DMS79 treated with DMSO at 0.1 percent for 48 hours (cell line): ENCODE results near the gene EPN1.

Experiments
- DNase-seq: peaks from one replicate; lab custom pipeline; 2025; lab: John Stamatoyannopoulos, UW

EPN1 gene

DNA sequence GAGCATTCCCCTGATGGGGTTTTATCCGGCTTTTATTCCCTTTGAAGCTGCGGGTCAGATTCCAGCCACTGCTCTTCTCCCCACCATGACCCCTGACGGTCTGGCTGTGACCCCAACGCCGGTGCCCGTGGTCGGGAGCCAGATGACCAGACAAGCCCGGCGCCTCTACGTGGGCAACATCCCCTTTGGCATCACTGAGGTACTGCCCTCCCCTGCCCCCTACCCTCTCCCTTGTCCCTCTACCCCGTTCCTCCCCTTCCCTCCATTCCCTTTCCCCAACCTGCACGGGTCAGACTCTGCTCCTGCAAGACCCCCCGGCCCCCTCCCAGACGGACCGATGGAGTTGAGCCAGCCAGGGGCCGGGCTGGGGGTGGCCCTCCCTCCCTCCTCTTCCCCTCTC lies 14.0 kb upstream of the EPN1 start:
- DNase-seq: no peak

GRCh38 chr19:55661826-55662225 lies 13.2 kb upstream of the EPN1 start:
- DNase-seq: no peak

GRCh38 chr19:55663846-55664536 lies 11.0 kb upstream of the EPN1 start:
- no peak for DNase-seq

DNA sequence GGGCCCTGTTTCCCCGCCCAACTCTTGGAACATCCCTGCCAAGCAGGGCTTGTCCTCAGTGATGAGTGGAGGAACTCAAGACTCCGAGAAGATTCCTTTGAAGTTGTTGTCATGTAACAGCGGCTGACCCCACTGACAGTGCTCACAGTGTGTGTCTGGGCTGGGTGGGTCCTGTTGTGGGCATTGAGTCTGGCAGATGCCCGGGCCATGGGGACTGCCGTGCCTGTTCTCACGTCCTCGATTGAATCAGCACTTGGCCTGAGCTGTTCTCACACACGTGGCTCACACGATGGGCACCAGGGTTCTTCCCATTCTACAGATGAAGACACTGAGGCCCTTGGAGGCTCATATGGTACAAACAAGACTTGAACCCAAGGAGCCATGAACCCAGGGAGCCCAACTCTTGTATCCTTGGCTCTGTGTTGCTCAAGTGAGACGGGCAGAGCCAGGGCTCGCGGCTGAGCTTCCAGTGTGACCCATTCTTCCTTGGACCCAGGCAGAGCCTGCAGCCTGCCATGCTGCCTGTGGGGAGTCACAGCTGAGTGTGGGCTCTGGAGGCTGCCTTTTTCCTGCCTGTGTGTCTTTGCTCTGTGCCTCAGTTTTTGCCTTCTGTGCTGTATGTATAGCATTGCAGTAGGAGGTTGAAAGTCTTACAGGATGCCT lies 8.6 kb upstream of the EPN1 start:
- no peak for DNase-seq

- no peak for DNase-seq
These were observed 8.0 kb upstream of the EPN1 start for GRCh38 chr19:55667006-55667381.

- DNase-seq: no peak
These were observed 7.5 kb upstream of the EPN1 start for GRCh38 chr19:55667511-55667910.

DNA sequence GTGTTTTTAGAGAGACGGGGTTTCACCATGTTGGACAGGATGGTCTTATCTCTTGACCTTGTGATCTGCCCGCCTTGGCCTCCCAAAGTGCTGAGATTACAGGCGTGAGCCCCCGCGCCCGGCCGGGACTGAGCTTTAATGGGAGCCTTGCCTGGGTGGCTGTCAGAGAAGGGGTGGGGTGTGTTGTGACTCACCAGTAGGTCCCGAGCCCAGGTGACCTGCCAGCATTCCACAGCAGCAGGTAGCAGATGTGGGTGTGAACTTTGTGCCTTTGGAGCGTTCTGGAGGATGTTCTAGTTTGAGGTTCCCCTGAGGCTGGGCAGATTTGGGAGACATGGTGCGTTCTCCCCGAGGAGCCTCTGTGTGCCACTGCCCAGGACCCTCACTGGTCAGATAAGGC lies 7.1 kb upstream of the EPN1 start:
- DNase-seq: no peak

DNA sequence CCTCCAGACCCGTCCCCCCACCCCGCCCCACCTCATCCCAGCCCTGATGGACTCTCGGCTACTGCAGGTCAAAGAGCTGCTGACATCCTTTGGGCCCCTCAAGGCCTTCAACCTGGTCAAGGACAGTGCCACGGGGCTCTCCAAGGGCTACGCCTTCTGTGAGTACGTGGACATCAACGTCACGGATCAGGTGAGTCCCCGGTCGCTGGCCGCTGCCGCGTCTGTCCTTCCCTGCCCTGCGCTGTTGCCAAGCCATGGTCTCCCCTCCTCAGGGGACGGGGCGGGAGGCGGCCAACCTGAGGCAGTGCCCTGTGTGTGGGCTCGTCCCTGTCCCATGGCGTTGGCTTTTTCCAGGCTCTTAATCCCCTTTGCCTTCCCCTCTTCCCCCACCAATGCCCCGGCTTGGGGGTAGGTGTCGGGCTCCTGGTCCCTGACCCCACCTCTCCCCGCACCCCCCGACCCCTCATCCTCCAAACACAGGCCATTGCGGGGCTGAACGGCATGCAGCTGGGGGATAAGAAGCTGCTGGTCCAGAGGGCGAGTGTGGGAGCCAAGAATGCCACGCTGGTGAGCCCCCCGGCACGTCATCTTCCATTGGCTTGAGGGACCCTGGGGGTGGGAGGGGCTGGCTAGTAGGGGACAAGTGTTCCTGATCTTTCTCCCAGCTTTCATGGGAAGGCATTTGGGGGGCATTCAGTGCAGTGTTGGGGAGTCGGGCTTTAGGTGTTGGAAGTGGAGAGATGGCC lies 6.2 kb upstream of the EPN1 start:
- DNase-seq: no peak

DNA sequence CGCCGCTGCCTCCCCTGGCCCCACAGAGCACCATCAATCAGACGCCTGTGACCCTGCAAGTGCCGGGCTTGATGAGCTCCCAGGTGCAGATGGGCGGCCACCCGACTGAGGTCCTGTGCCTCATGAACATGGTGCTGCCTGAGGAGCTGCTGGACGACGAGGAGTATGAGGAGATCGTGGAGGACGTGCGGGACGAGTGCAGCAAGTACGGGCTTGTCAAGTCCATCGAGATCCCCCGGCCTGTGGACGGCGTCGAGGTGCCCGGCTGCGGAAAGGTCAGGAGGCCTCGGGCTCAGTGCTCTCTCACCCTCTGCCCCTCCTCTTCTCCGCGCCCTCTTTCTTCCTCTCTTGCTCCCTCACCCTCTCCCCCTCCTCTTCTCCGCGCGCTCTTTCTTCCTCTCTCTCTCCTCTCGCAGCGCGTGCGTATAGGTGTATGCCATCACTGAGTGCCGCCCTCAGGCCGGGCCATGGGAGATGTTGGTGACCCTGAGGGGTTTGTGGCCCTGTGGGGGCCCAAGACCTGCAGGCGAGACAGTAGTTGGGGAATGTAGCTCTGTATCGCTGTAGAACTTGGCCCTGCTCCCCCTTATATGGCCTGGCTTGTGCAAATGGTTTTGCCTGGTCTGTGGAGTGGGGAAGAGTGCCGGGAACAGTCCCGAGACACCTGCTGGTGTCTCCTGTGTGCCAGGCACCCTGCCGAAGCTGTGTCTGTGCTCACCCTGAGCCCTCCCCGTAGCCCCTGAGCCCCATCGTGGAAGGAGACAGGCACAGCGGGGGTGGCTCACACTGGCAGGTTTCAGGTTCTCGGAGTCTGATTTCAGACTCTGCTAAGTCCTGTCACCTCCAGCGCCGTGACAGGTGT lies 5.4 kb upstream of the EPN1 start:
- no peak for DNase-seq

- DNase-seq: no peak
These were observed 4.6 kb upstream of the EPN1 start for GRCh38 chr19:55670280-55671053.

- no peak for DNase-seq
These were observed 4.0 kb upstream of the EPN1 start for GRCh38 chr19:55671054-55671378.

DNA sequence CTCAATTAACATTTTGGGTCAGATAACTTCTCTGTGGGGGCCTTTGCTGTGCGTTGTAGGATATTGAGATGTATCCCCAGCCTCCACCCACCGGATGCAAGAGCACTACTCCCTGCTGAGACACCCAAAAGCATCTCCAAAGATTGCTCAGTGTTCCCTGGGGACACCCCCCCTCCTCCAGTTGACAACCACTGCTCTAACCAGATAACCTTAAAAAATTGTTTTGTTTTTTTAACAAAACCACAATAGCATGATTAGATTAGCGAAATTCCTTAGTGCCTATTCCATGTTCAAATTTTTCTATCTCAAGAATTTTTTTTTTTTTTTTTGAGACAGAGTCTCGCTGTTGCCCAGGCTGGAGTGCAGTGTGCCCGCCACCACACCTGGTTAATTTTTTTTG lies 2.6 kb upstream of the EPN1 start:
- no peak for DNase-seq

DNA sequence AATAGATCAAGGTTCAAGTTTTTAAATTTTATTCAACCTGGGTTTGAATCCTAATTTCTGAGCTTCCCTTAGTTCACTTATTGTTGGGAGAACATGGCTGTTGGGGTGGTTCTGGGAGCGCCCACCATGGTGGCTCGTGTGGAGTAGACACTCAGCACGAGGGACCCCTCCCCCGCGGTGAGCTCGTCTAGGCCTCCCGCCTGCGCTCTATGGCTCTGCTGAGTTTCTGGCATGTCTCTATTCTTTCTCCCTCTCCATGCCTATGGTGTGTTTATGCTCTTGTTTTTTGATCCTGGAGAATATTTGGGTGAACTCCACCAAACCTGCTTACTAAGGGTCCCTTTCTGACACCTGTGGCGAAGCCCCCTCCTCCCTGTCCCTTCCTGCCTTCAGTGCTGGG lies 1.6 kb upstream of the EPN1 start:
- DNase-seq: no peak

DNA sequence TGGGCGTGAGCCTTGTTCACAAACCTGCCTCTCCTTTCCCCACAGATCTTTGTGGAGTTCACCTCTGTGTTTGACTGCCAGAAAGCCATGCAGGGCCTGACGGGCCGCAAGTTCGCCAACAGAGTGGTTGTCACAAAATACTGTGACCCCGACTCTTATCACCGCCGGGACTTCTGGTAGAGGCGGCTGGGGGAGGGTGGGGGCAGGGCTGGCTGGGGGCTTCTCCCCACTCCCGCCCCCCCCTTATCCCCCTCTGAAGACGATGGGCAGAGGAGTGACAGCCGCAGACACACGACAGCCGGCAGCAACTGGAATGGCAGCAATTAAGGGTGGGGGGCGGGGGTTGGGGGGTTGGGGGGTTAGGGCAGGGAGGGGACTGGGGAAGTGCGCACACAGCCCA lies 1.1 kb upstream of the EPN1 start:
- DNase-seq: no peak

DNA sequence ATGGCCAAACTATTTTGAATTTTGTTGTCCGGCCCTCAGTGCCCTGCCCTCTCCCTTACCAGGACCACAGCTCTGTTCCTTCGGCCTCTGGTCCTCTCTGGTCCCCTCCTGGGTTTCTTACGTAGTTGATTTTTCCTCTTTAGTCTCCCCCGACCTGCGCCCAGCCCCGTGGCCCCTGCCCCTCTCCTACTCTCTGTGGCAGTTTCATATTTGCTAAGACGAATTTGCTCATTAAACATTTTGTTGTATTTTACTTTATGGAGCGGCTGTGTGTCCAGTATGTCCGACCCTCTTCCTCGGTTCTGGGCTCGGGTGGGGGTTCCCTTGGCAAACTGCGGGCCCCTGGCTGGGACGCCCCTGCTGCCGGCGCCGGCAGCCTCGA lies 576 bp upstream of the EPN1 start:
- no peak for DNase-seq

- no peak for DNase-seq
These were observed 782 bp downstream of the EPN1 start for GRCh38 chr19:55675661-55676354.

GRCh38 chr19:55676383-55676782 lies 1.4 kb downstream of the EPN1 start:
- DNase-seq: no peak

DNA sequence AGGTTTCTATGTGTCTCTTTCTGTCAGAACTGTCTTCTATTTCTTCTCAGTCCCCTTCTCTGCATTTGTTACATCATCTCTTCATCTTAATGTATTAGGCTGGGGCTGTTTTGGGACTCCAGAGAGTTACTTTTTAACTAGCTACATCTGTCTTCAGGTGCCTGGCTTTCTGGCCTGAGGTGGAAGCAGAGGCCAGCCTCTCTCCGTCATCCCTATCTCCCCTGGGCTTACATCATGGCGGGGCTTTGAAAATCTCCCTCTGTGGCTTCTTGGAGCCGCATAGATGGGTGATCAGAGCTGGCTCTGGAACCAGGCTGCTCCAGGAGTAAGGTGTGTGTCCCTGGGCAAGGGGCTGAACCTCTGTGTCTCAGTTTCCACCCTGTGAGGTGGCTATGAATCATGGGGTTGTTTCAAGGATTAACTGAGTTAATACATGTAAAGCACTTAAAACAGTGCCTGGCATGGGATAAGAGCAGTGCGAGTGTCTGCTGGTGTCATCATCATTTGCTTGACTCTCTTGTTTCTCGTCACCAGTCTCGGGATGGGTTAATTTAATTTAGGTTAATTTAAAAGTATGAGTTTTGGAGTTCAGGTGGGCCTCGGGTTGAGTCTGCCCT lies 2.0 kb downstream of the EPN1 start:
- DNase-seq: no peak

- no peak for DNase-seq
These were observed 2.6 kb downstream of the EPN1 start for GRCh38 chr19:55677572-55678028.

DNA sequence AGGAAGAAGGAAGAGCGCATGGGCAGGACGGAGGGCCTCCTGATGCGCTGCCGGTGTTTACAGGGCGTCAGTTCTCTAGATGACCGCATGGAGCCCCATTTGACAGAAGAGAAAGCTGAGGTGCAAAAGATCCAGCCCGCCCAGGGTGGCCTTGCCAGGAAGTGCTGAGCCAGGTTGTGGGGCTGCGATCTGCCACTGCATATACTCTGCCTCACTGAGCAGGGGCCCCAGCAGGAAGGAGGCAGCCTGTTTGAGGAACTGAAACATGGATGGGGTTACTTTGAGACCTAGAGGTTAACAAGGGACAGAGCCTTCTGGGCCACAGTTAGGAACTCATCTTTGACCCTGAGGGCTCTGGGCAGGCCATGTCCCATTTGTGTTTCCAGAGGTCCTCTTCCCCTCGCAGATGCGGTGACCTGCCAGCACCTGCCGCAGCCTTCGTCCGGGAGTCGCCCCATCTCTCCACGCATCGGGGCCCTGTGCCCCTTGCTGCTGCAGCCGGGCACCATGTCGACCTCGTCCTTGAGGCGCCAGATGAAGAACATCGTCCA lies 3.2 kb downstream of the EPN1 start:
- no peak for DNase-seq
